Endodermal cell (in vitro differentiated cells): Measurements from ENCODE around the gene BMI1. TPM values are rescaled to one million over a fixed set of nuclear protein-coding genes. Genes with fewer than 3 reads are reported as not detected.
A peak's percentile ranks its signal among the peaks of the same experiment; 100 is the strongest.

ENCODE experiments used
- DNase-seq: peaks from one replicate; pipeline ENCODE4 v3.0.0-alpha.2; 2017
- H3K27ac ChIP-seq: 2 replicates; pipeline ENCODE4 v1.5.1; 2013; ENCODE audit warnings: mild to moderate bottlenecking, low read depth, low read length, moderate library complexity
- H3K27me3 ChIP-seq: 2 replicates; pipeline ENCODE4 v1.6.1; 2013; ENCODE audit warnings: mild to moderate bottlenecking, low read length, moderate library complexity; ENCODE audit not compliant: insufficient read depth, control insufficient read depth, poor library complexity, severe bottlenecking
- H3K36me3 ChIP-seq: 2 replicates; pipeline ENCODE4 v1.7.0; 2013; ENCODE audit warnings: mild to moderate bottlenecking, low read length, moderate library complexity; ENCODE audit not compliant: control insufficient read depth, insufficient read depth
- H3K4me1 ChIP-seq: one replicate; pipeline ENCODE4 v1.7.0; 2013; ENCODE audit warnings: low read length; ENCODE audit not compliant: control insufficient read depth, insufficient read depth
- H3K4me3 ChIP-seq: 2 replicates; pipeline ENCODE4 v1.5.1; 2013; ENCODE audit warnings: mild to moderate bottlenecking, low read length, moderate library complexity
- H3K9ac ChIP-seq: 2 replicates; pipeline ENCODE4 v1.6.1; 2013; ENCODE audit warnings: mild to moderate bottlenecking, low read length, moderate library complexity; ENCODE audit not compliant: poor library complexity, severe bottlenecking; ENCODE audit errors: extremely low read depth
- H3K9me3 ChIP-seq: 2 replicates; pipeline ENCODE4 v1.6.1; 2013; ENCODE audit warnings: mild to moderate bottlenecking, low read length, moderate library complexity; ENCODE audit not compliant: control insufficient read depth
- H3K27ac Mint-ChIP-seq: 2 replicates; pipeline ENCODE4 v1.8.0; 2020; ENCODE audit warnings: mixed read lengths
- H3K27me3 Mint-ChIP-seq: 2 replicates; pipeline ENCODE4 v1.8.0; 2021; ENCODE audit warnings: mild to moderate bottlenecking, mixed read lengths; ENCODE audit not compliant: insufficient read depth
- H3K36me3 Mint-ChIP-seq: 2 replicates; pipeline ENCODE4 v1.8.0; 2020; ENCODE audit warnings: low read depth, mixed read lengths
- H3K4me1 Mint-ChIP-seq: 2 replicates; pipeline ENCODE4 v1.8.0; 2020; ENCODE audit warnings: mixed read lengths
- H3K4me3 Mint-ChIP-seq: 2 replicates; pipeline ENCODE4 v1.8.0; 2020; ENCODE audit warnings: mild to moderate bottlenecking, moderate library complexity, mixed read lengths
- H3K9me3 Mint-ChIP-seq: 2 replicates; pipeline ENCODE4 v1.8.0; 2020; ENCODE audit warnings: mild to moderate bottlenecking, mixed read lengths
- WGBS, 2 experiments: methylation state at CpG; one replicate each; pipeline versions ENCODE4 v1.1.5 to v1.1.7; 2013; ENCODE audit warnings: missing lambda C conversion rate in 2 of 2, mixed read lengths in 1 of 2; ENCODE audit not compliant: insufficient coverage in 1 of 2, insufficient read length in 1 of 2; 5-methylcytosine and 5-hydroxymethylcytosine counted together
- total RNA-seq, 2 donors: library from RNA; stranded (reverse); fragmentation: NEBNext Ultra II Directional in 1 of 2; extraction: Animal tissue kit (Norgen Biotek cat#: 25700) in 1 of 2; gene quantifications; 2 replicates in 1 of 2; 3 replicates in 1 of 2; pipeline ENCODE4 v1.2.1, GENCODE V29; 2021
- TF ChIP-seq, protein P1 (sequence below): fragments of 200-600 bp; sonication (generic); conservative IDR thresholded peaks from 2 replicates; pipeline ENCODE4 v1.5.0; 2021; ENCODE audit warnings: antibody characterized with exemption, mild to moderate bottlenecking

The BMI1 gene
- total RNA-seq, 2 donors from 2014 or later = 12.2 to 15.5 TPM

GRCh38 chr10:22280078-22280477 is 40.8 kb upstream of the BMI1 start:
- Mint-ChIP-seq H3K27ac (no peak overlapping the region), H3K9me3 (no peaks in the 10 kb centered on the region), H3K27me3 (peaks cover 2% of the 10 kb centered on the region), H3K4me1 (peaks cover 22% of the 10 kb centered on the region), H3K4me3 (peak overlapping the region; percentile 21), H3K36me3 (no peaks in the 10 kb centered on the region)
- H3K36me3 ChIP-seq = no peaks in the 10 kb centered on the region
- H3K4me1 ChIP-seq = peaks cover 4% of the 10 kb centered on the region
- WGBS, 2 experiments = 41 to 42% methylated on average over 6 of the region's 6 CpGs
- no peaks in the 10 kb centered on the region for H3K9me3 ChIP-seq
- no peak overlapping the region for H3K27ac ChIP-seq
- TF ChIP-seq, protein P1, sequence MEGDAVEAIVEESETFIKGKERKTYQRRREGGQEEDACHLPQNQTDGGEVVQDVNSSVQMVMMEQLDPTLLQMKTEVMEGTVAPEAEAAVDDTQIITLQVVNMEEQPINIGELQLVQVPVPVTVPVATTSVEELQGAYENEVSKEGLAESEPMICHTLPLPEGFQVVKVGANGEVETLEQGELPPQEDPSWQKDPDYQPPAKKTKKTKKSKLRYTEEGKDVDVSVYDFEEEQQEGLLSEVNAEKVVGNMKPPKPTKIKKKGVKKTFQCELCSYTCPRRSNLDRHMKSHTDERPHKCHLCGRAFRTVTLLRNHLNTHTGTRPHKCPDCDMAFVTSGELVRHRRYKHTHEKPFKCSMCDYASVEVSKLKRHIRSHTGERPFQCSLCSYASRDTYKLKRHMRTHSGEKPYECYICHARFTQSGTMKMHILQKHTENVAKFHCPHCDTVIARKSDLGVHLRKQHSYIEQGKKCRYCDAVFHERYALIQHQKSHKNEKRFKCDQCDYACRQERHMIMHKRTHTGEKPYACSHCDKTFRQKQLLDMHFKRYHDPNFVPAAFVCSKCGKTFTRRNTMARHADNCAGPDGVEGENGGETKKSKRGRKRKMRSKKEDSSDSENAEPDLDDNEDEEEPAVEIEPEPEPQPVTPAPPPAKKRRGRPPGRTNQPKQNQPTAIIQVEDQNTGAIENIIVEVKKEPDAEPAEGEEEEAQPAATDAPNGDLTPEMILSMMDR = no peak
- H3K27me3 ChIP-seq = no peaks in the 10 kb centered on the region
- no peak overlapping the region for H3K9ac ChIP-seq
- no peak overlapping the region for H3K4me3 ChIP-seq
- peak; percentile 80 for DNase-seq

GRCh38 chr10:22285130-22285529 is 35.8 kb upstream of the BMI1 start:
- no peak overlapping the region for H3K4me3 Mint-ChIP-seq
- no peaks in the 10 kb centered on the region for H3K36me3 Mint-ChIP-seq
- Histone ChIP-seq H3K4me3 (no peak overlapping the region), H3K36me3 (no peaks in the 10 kb centered on the region), H3K4me1 (no peaks in the 10 kb centered on the region), H3K27ac (no peak overlapping the region), H3K9me3 (no peaks in the 10 kb centered on the region), H3K9ac (no peak overlapping the region), H3K27me3 (no peaks in the 10 kb centered on the region)
- H3K27ac Mint-ChIP-seq = no peak overlapping the region
- no peak for DNase-seq
- H3K27me3 Mint-ChIP-seq = peaks cover 3% of the 10 kb centered on the region
- TF ChIP-seq, protein P1 = no peak
- WGBS, 2 experiments = 91 to 98% methylated on average over 2 to 3 of the region's 3 CpGs
- no peaks in the 10 kb centered on the region for H3K9me3 Mint-ChIP-seq
- H3K4me1 Mint-ChIP-seq = peaks cover 6% of the 10 kb centered on the region

DNA sequence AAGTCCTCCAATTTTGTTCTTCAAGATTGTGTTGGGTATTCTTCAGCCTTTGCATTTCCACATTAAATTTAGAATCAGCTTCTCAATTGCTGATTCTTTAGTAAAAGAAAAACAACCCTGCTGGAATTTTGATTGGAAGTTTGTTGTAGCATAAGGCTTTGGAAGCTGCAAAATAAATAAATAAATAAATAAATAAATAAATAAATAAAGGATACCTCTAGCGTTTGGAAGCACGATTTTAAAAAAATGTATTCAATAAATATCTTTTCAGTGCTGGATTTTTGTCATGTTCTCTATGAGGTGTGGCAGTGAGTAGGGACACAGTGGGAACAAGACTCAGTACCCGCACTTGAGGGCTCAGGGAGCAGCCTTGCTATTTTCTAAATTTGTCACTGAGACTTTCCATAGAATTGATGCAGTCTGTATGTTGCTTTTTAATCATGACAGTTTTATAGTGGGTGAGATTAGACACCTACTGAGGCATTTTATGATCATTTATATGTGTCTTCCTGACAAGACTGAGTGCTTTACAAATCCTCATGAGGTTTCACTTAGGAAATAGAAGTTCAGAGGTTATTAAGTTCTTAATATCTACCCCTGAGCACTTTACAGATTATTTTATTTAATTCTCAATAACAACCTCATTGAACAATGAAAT is 27.0 kb upstream of the BMI1 start:
- TF ChIP-seq, protein P1 = no peak
- Mint-ChIP-seq H3K27me3 (peaks cover 6% of the 10 kb centered on the region), H3K27ac (no peak overlapping the region), H3K36me3 (no peaks in the 10 kb centered on the region), H3K4me1 (peaks cover 7% of the 10 kb centered on the region), H3K4me3 (no peak overlapping the region), H3K9me3 (no peaks in the 10 kb centered on the region)
- no peak overlapping the region for H3K4me3 ChIP-seq
- H3K36me3 ChIP-seq = no peaks in the 10 kb centered on the region
- no peaks in the 10 kb centered on the region for H3K9me3 ChIP-seq
- H3K27me3 ChIP-seq = peaks cover 7% of the 10 kb centered on the region
- no peak for DNase-seq
- no peak overlapping the region for H3K9ac ChIP-seq
- H3K4me1 ChIP-seq = no peaks in the 10 kb centered on the region
- 98 to 100% methylated on average over 1 to 3 of the region's 3 CpGs for WGBS, 2 experiments
- H3K27ac ChIP-seq = no peak overlapping the region
